Thoracic aorta (tissue), 2 donors: ENCODE data around the gene FAM131B. TPM values are rescaled to one million over a fixed set of nuclear protein-coding genes. Genes with fewer than 3 reads are reported as not detected.

ENCODE experiments used
- ATAC-seq: fragments of 150-250 bp; one replicate; pipeline ENCODE4 v1.8.0; 2017; ENCODE audit warnings: low read depth; ENCODE audit not compliant: insufficient number of reproducible peaks, low FRiP score
- DNase-seq: peaks from one replicate; pipeline ENCODE4 v3.0.0-alpha.2; 2020; ENCODE audit warnings: low spot score
- H3K27ac ChIP-seq, 2 donors: fragments of 200-600 bp; sonication (generic); 1 replicate in 1 of 2; 2 replicates in 1 of 2; pipeline ENCODE4 v1.5.1; 2016; ENCODE audit warnings: mild to moderate bottlenecking in 2 of 2, moderate library complexity in 2 of 2
- H3K27me3 ChIP-seq: fragments of 200-600 bp; sonication (generic); replicated peaks from 2 replicates; pipeline ENCODE4 v1.6.0; 2016; ENCODE audit warnings: mild to moderate bottlenecking; ENCODE audit not compliant: insufficient read depth
- H3K36me3 ChIP-seq: fragments of 200-600 bp; sonication (generic); one replicate; pipeline ENCODE4 v1.5.1; 2016
- H3K4me1 ChIP-seq, 2 donors: fragments of 200-600 bp; sonication (generic); 1 replicate in 1 of 2; 2 replicates in 1 of 2; pipeline versions ENCODE4 v1.5.1 to v1.6.0; 2016; ENCODE audit warnings: low read depth in 2 of 2, mild to moderate bottlenecking in 1 of 2; ENCODE audit not compliant: control insufficient read depth in 1 of 2
- H3K4me3 ChIP-seq: fragments of 200-600 bp; sonication (generic); 2 replicates; pipeline ENCODE4 v1.5.1; 2016; ENCODE audit warnings: mild to moderate bottlenecking
- H3K9me3 ChIP-seq: fragments of 200-600 bp; sonication (generic); 2 replicates; pipeline ENCODE4 v1.5.1; 2016
- total RNA-seq, 2 donors: library from RNA; depleted of rRNA; stranded (reverse); fragments of >200 nt; gene quantifications; one replicate each; pipeline versions ENCODE4 v1.1.0 to v1.2.3, GENCODE V29; 2016
- TF ChIP-seq, protein P1 (sequence below): fragments of 200-600 bp; sonication (generic); IDR thresholded peaks from one replicate; pipeline ENCODE4 v1.5.1; 2019; ENCODE audit warnings: antibody characterized with exemption

FAM131B gene
- total RNA-seq, 2 donors from 2014 or later, result 2.3 to 3.3 TPM

DNA sequence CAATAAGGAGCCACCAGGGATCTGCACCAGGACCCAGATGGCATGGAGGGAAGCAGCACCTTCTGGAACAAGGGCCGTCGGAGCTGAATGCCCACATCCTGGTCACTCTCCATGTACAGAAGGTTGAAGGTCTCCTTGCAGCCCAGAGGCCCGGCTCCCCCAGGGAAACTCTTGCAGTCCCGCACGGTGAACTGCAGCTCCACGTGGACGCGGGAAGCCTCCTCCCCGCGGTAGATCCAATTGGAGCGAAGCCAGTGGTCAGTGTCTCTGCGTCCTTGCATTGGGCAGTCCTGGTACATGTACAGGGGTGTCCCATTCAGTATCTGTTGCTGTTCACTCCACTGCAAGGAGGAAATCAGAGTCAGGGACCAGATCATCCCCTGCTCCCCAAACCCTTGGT is 38.8 kb upstream of the FAM131B start:
- Histone ChIP-seq H3K27me3 (no peaks in the 10 kb centered on the region), H3K4me1 (peaks cover 0 to 2% of the 10 kb centered on the region in 2 donors), H3K4me3 (no peak overlapping the region), H3K9me3 (no peaks in the 10 kb centered on the region), H3K36me3 (no peaks in the 10 kb centered on the region), H3K27ac (no peak overlapping the region)
- ATAC-seq (no peak), DNase-seq (no peak)
- TF ChIP-seq, protein P1, sequence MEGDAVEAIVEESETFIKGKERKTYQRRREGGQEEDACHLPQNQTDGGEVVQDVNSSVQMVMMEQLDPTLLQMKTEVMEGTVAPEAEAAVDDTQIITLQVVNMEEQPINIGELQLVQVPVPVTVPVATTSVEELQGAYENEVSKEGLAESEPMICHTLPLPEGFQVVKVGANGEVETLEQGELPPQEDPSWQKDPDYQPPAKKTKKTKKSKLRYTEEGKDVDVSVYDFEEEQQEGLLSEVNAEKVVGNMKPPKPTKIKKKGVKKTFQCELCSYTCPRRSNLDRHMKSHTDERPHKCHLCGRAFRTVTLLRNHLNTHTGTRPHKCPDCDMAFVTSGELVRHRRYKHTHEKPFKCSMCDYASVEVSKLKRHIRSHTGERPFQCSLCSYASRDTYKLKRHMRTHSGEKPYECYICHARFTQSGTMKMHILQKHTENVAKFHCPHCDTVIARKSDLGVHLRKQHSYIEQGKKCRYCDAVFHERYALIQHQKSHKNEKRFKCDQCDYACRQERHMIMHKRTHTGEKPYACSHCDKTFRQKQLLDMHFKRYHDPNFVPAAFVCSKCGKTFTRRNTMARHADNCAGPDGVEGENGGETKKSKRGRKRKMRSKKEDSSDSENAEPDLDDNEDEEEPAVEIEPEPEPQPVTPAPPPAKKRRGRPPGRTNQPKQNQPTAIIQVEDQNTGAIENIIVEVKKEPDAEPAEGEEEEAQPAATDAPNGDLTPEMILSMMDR, result no peak

DNA sequence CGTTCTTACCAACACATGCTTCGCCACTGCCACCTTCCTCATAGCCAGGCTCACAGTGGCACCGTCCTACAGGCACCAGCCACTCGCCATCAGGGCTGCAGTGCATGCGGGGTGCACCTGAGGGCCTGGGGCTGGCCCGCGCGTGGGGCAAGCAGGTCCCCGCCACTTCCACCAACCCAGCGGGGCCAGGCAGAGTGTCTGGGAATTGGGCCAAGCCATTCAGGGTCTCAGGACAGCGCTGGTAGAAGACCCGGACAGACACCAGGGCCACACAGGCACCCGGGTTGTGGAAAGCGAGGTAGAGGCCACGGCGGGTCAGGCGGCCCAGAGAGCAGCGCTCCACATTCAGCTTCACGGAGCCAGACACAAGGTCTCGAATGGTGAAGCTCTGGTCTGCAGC is 37.1 kb upstream of the FAM131B start:
- no peak for DNase-seq
- H3K9me3 ChIP-seq, result no peaks in the 10 kb centered on the region
- H3K27me3 ChIP-seq, result no peaks in the 10 kb centered on the region
- ATAC-seq, result no peak
- peaks cover 11 to 18% of the 10 kb centered on the region in 2 donors for H3K4me1 ChIP-seq
- no peaks in the 10 kb centered on the region for H3K36me3 ChIP-seq
- TF ChIP-seq, protein P1, result no peak
- no peak overlapping the region for H3K27ac ChIP-seq
- H3K4me3 ChIP-seq, result no peak overlapping the region

DNA sequence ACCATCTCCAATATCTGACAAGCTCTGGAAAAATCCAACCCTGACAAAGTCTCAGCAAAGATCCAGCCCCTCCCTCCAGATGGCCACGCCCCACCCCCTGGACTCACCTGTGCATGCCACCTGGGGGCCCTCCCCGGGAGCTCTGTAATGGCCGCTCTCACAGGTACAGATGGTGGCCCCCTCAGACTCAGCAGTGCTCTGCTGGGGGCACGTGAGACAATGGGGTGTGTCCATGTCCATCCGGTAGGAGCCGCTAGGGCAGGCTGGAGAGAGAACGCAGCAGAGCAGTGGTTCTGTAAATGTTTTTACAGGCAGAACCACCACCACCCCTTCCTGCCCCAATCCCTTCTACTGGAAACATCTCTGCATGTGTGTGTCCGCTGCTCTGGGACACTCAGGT is 36.6 kb upstream of the FAM131B start:
- H3K27ac ChIP-seq, result no peak overlapping the region
- no peak for ATAC-seq
- no peaks in the 10 kb centered on the region for H3K9me3 ChIP-seq
- no peaks in the 10 kb centered on the region for H3K36me3 ChIP-seq
- TF ChIP-seq, protein P1, result no peak
- no peak for DNase-seq
- no peak overlapping the region for H3K4me3 ChIP-seq
- no peaks in the 10 kb centered on the region for H3K27me3 ChIP-seq
- peaks cover 11 to 20% of the 10 kb centered on the region in 2 donors for H3K4me1 ChIP-seq

DNA sequence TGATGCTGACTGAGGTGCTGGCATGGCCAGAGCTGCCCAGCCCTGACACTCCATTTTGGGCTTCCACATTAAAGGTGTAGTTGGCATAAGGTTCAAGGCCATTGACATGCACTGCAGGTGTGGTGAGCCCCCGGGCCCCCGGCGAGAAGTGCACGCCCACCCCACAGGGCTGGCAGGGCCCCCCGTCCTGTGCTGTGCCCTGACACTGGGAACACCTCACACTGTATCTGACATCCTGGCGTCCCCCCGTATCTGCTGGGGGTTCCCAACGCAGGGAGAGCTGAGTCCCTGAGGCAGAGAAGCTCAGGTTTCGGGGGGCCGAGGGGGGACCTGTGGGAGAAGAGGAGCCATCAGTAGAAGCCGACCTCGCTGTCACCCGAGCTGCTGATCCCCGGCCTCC is 36.1 kb upstream of the FAM131B start:
- no peaks in the 10 kb centered on the region for H3K36me3 ChIP-seq
- no peaks in the 10 kb centered on the region for H3K9me3 ChIP-seq
- H3K27ac ChIP-seq, result no peak overlapping the region
- no peaks in the 10 kb centered on the region for H3K27me3 ChIP-seq
- H3K4me1 ChIP-seq, result peaks cover 13 to 25% of the 10 kb centered on the region in 2 donors
- ATAC-seq (no peak), DNase-seq (no peak)
- TF ChIP-seq, protein P1, result no peak
- H3K4me3 ChIP-seq, result no peak overlapping the region

DNA sequence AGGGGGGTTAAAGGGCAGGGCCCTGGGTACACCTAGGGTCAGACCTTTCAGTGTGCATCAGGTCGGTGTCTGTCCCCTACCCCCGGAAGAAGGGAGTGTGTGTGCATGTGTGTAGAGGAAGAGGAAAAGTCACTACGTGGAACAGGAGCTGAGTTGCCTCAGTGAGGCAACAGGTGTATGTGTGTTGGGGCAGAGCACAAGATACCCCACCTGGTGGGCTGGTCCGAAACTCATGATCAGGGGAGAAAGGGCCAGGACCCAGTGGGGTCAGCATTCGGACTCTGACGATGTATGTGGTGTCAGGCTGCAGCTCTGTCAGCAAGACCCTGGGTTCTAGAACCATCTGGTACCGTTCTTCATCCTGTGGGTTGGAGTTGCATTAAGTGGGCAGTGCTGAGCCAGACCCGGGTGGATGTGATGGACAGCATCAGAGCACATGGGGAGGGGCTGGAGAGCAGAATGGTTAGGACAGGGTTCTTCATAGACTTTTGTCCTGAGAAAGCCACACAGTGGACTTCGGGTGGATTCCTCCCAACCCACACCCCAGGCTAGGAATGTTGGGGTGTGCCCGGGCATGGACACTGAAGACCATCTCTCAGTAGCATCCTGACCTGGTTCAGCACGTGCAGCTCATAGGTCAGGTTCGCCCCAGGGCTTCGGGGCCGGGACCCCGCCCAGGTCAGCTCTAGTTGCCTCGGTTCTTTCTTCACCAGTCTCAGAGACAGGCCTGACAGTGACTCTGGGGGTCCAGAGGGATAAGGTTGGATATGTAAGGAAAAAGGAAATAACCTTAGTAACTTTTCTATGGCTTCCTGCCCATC is 35.4 kb upstream of the FAM131B start:
- Histone ChIP-seq H3K36me3 (no peaks in the 10 kb centered on the region), H3K4me1 (peaks cover 20 to 32% of the 10 kb centered on the region in 2 donors), H3K4me3 (no peak overlapping the region), H3K9me3 (no peaks in the 10 kb centered on the region), H3K27ac (no peak overlapping the region), H3K27me3 (no peaks in the 10 kb centered on the region)
- no peak for ATAC-seq
- DNase-seq, result no peak
- TF ChIP-seq, protein P1, result no peak
